Measurements from ENCODE around the gene BIRC5. TPM values are rescaled to one million over a fixed set of nuclear protein-coding genes. Genes with fewer than 3 reads are reported as not detected.

BIRC5 gene
- total and polyA plus RNA-seq, 8 donors, result 0.12 to 1.7 (median 0.77) TPM; not detected in 1

DNA sequence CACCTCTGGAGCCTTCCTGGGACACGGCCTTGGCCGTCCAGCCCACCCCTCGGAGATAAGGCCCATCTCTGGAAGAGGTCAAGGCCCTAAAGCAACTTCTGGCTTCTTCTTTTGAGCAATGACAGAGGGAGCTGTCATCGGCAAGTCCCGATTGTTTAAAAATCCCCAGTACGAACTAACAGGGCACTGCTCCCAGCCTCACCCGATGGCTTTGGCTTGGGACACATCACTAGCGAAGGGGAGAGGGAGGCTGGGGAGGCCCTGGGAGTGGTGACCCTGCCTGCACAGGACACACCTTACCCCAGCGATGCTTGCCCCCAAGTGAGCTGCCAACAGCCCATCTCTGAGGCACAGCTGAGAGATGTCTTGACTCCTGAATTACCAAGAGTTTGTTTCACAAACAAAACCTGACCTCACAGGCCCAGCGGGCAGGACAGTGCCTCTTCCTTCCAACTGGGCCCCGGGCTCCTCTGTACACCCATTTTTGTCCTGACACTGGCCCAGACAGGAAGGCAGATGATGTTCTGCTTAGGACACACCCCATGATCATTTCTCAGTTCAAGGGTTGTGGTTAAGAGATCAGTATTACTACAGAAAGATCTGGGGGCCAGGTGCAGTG lies 40.8 kb upstream of the BIRC5 start:
- 75% methylated on average over 11 of the region's 11 CpGs for WGBS, 2 donors
- DNase-seq (no peak), FAIRE-seq (no peak), ATAC-seq (no peak)
- Histone ChIP-seq H3K27me3 (no peaks in the 10 kb centered on the region), H3K9me3 (no peaks in the 10 kb centered on the region), H3K27ac (peak overlapping the region in 3 of 4 donors; percentile 83 to 87 (median 86)), H3K4me1 (peaks cover 20 to 63% (median 42%) of the 10 kb centered on the region in 3 donors), H3K4me3 (no peak overlapping the region), H3K36me3 (peaks cover 0 to 18% (median 12%) of the 10 kb centered on the region in 3 donors)
- intact Hi-C loops (cut with DNase I), result loop anchor here in 1 of 3 donors (5.0 kb wide), 1 partner anchor 51 kb away; no protein-coding TSS in a partner anchor
- TF ChIP-seq, protein P1, sequence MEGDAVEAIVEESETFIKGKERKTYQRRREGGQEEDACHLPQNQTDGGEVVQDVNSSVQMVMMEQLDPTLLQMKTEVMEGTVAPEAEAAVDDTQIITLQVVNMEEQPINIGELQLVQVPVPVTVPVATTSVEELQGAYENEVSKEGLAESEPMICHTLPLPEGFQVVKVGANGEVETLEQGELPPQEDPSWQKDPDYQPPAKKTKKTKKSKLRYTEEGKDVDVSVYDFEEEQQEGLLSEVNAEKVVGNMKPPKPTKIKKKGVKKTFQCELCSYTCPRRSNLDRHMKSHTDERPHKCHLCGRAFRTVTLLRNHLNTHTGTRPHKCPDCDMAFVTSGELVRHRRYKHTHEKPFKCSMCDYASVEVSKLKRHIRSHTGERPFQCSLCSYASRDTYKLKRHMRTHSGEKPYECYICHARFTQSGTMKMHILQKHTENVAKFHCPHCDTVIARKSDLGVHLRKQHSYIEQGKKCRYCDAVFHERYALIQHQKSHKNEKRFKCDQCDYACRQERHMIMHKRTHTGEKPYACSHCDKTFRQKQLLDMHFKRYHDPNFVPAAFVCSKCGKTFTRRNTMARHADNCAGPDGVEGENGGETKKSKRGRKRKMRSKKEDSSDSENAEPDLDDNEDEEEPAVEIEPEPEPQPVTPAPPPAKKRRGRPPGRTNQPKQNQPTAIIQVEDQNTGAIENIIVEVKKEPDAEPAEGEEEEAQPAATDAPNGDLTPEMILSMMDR (IDR thresholded peaks at IDR 0.05), result no peak

GRCh38 chr17:78174346-78174869 lies 39.6 kb upstream of the BIRC5 start:
- ATAC-seq, result peak; percentile 85 to 91 (median 88)
- intact Hi-C loops (cut with DNase I), result loop anchor here in 1 of 3 donors (5.0 kb wide), 1 partner anchor 52 kb away; no protein-coding TSS in a partner anchor
- 12 to 21% methylated on average over 15 of the region's 15 CpGs for WGBS, 2 donors
- Histone ChIP-seq H3K9me3 (no peaks in the 10 kb centered on the region), H3K4me3 (peak overlapping the region in 1 of 4 donors; percentile 26), H3K4me1 (peaks cover 20 to 61% (median 42%) of the 10 kb centered on the region in 3 donors), H3K27ac (peak overlapping the region; percentile 83 to 87 (median 84)), H3K27me3 (no peaks in the 10 kb centered on the region), H3K36me3 (peaks cover 0 to 18% (median 12%) of the 10 kb centered on the region in 3 donors)
- DNase-seq, result peak; percentile 90 to 98 (median 96)
- TF ChIP-seq, protein P1 (IDR thresholded peaks at IDR 0.05), result peak; percentile 52 to 74 (median 60)
- no peak for FAIRE-seq

DNA sequence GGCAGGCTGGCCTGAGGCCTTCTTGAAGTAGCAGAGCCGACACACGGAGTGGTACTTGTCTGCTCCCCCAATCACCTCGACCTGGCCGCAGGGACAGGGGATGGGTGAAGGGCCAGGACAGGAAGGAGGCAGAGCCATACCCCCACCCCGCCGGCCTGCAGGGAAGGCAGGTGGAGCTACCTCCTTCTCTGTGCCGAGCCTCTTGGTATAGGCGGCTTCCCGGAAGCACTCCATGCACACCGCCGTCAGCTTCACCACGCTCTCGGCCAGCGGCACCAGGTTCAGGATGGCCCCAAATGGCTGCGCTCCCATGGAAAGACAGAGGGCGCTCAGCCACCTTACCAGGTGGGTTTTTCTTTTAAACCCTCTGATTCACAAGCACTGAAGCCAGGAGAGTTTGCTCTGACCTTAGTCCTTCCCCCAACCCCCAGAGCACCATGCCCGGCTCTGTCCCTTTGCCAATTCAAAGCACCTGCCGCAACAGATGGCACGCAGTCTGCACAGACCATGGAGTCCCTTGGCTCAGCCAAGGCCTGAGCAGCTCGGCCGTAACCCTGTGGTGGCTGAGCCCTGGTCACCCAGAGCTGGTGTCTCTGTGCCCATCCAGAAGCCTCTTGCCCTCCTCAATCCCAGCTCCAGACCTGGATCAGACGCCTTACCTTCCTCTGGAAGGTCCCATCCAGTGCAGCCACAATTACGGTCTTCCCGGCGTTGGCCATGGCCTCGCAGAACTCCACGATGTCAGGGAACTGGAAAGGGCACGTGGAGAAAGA lies 39.0 kb upstream of the BIRC5 start:
- WGBS, 2 donors, result 31 to 32% methylated on average over 28 of the region's 28 CpGs
- ATAC-seq, result peak; percentile 57 to 71 (median 63)
- DNase-seq, result peak; percentile 79 to 92 (median 86)
- peak overlapping the region; percentile 83 to 87 (median 84) for H3K27ac ChIP-seq
- peaks cover 0 to 18% (median 12%) of the 10 kb centered on the region in 3 donors for H3K36me3 ChIP-seq
- intact Hi-C loops (cut with DNase I), result loop anchor here in 2 of 3 donors (5.0 kb wide), 1 partner anchor 53 kb away; no protein-coding TSS in a partner anchor
- TF ChIP-seq, protein P1 (IDR thresholded peaks at IDR 0.05), result no peak
- H3K27me3 ChIP-seq, result no peaks in the 10 kb centered on the region
- H3K4me1 ChIP-seq, result peaks cover 20 to 56% (median 37%) of the 10 kb centered on the region in 3 donors
- no peak for FAIRE-seq
- peak overlapping the region in 1 of 4 donors; percentile 26 for H3K4me3 ChIP-seq
- H3K9me3 ChIP-seq, result no peaks in the 10 kb centered on the region

DNA sequence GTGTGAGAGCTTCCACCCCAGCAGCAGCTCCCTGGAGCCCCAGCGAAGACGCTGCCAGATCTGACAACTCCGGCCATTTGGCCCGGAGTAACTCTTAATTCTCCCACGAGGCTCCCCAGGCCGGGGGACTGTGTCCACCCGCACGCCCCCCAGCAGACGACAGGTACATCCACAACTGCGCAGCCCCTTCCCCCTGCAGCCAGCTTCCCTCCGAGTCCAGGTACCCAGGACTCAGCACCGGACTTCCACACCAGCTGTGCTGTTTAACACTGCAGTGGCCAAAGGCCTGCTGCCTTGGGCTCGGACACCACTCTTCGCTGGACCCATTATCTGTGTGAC lies 38.4 kb upstream of the BIRC5 start:
- Histone ChIP-seq H3K4me1 (peaks cover 20 to 56% (median 36%) of the 10 kb centered on the region in 3 donors), H3K4me3 (peak overlapping the region in 1 of 4 donors; percentile 26), H3K27ac (peak overlapping the region; percentile 83 to 87 (median 84)), H3K9me3 (no peaks in the 10 kb centered on the region), H3K27me3 (no peaks in the 10 kb centered on the region), H3K36me3 (peaks cover 0 to 18% (median 12%) of the 10 kb centered on the region in 3 donors)
- no peak for ATAC-seq
- FAIRE-seq, result no peak
- intact Hi-C loops (cut with DNase I), result loop anchor here in 1 of 3 donors (5.0 kb wide), 1 partner anchor 53 kb away; no protein-coding TSS in a partner anchor
- DNase-seq, result peak in 3 of 6 donors; percentile 53 to 72 (median 64)
- TF ChIP-seq, protein P1 (IDR thresholded peaks at IDR 0.05), result no peak
- 53 to 56% methylated on average over 14 of the region's 14 CpGs for WGBS, 2 donors
